K562 (cell line): ENCODE measurements around the gene KCNQ4. TPM values are rescaled to one million over a fixed set of nuclear protein-coding genes. Genes with fewer than 3 reads are reported as not detected.
A peak's percentile ranks its signal among the peaks of the same experiment; 100 is the strongest.

Source experiments
- ATAC-seq: fragments of 200-7000 bp; cut with Tn5 transposase; 3 replicates; pipeline ENCODE4 v1.9.1; 2020; ENCODE audit warnings: moderate library complexity
- BruUV-seq: library from RNA; stranded (reverse); fragments of 400-500 nt; replicated peaks from 2 replicates; lab custom pipeline; 2021; lab: Mats Ljungman, UMichigan
- CTCF ChIA-PET: fragments of 300-600 bp; formaldehyde crosslinking; extraction: SDS; loops from one replicate; lab custom pipeline; 2021; ENCODE audit warnings: low intra/inter-chr PET ratio; lab: Yijun Ruan, JAX
- POLR2A ChIA-PET: fragments of 300-600, 350-650 bp; sonication (Branson Sonifier 250); formaldehyde crosslinking; extraction: SDS; loops from one replicate; lab custom pipeline; 2021; ENCODE audit warnings: antibody characterized with exemption, inconsistent platforms; lab: Yijun Ruan, JAX
- DNase-seq, 4 experiments: peaks; one replicate each; pipeline versions ENCODE4 v3.0.0 to v3.0.0-alpha.2; 2011 to 2018; ENCODE audit warnings: low spot score in 3 of 4, mixed read lengths in 3 of 4; ENCODE audit errors: extremely low read depth in 1 of 4
- FAIRE-seq: peaks from 2 replicates; lab custom pipeline; 2011; peaks lifted over from hg19 to GRCh38; lab: Jason Lieb, UNC
- H2AFZ ChIP-seq: 2 replicates; pipeline ENCODE4 v1.6.0; 2011; ENCODE audit warnings: low read depth, low read length, control low read depth, inconsistent platforms
- H3K27ac ChIP-seq: fragments of 200-600 bp; 3 replicates; pipeline ENCODE4 v1.8.0; 2011; ENCODE audit warnings: low read depth, mild to moderate bottlenecking, control low read depth, inconsistent platforms, low read length, moderate library complexity, mixed read lengths; ENCODE audit errors: extremely low read depth
- H3K27me3 ChIP-seq, 2 experiments: fragments of 300-600 bp in 1 of 2; 2 replicates in 1 of 2; 3 replicates in 1 of 2; pipeline versions ENCODE4 v1.6.0 to v1.8.0; 2011; ENCODE audit warnings: inconsistent platforms in 2 of 2, low read length in 2 of 2, mild to moderate bottlenecking in 1 of 2, mixed read lengths in 1 of 2, moderate library complexity in 1 of 2; ENCODE audit not compliant: control insufficient read depth in 2 of 2, insufficient read depth in 2 of 2
- H3K36me3 ChIP-seq: fragments of 300-600 bp; 3 replicates; pipeline ENCODE4 v1.8.0; 2011; ENCODE audit warnings: mild to moderate bottlenecking, low read length, inconsistent platforms; ENCODE audit not compliant: control insufficient read depth, insufficient read depth
- H3K4me1 ChIP-seq, 2 experiments: fragments of 200-600 bp in 1 of 2; replicated peaks in 1 of 2; 2 replicates in 1 of 2; 3 replicates in 1 of 2; pipeline versions ENCODE4 v1.5.1 to v1.8.0; 2011; ENCODE audit warnings: inconsistent platforms in 2 of 2, low read length in 2 of 2, mild to moderate bottlenecking in 1 of 2, mixed read lengths in 1 of 2, moderate library complexity in 1 of 2; ENCODE audit not compliant: control insufficient read depth in 2 of 2, insufficient read depth in 2 of 2
- H3K4me2 ChIP-seq: 2 replicates; pipeline ENCODE4 v1.6.1; 2011; ENCODE audit warnings: low read length, control low read depth, inconsistent platforms, mixed read lengths; ENCODE audit not compliant: insufficient read depth
- H3K4me3 ChIP-seq: fragments of 200-600 bp; sonication (generic), shearing (Covaris generic); 2 replicates; pipeline ENCODE4 v1.5.1; 2016; ENCODE audit warnings: control low read depth, inconsistent platforms
- H3K79me2 ChIP-seq: fragments of 200-600 bp; 3 replicates; pipeline ENCODE4 v1.8.0; 2011; ENCODE audit warnings: low read length, inconsistent platforms; ENCODE audit not compliant: control insufficient read depth, insufficient read depth
- H3K9ac ChIP-seq, 2 experiments: 2 replicates each; pipeline versions ENCODE4 v1.6.0 to v1.6.1; 2011; ENCODE audit warnings: low read depth in 2 of 2, low read length in 2 of 2, control low read depth in 1 of 2, inconsistent platforms in 1 of 2, mild to moderate bottlenecking in 1 of 2, mixed read lengths in 1 of 2; ENCODE audit not compliant: insufficient read depth in 1 of 2
- H3K9me1 ChIP-seq: one replicate; pipeline ENCODE4 v1.6.0; 2011; ENCODE audit warnings: inconsistent platforms, mild to moderate bottlenecking, low read length, moderate library complexity; ENCODE audit not compliant: control insufficient read depth, insufficient read depth
- H3K9me3 ChIP-seq: replicated peaks from 2 replicates; pipeline ENCODE4 v1.5.1; 2011; ENCODE audit warnings: low read depth, low read length, inconsistent platforms; ENCODE audit not compliant: control insufficient read depth, insufficient read depth
- H4K20me1 ChIP-seq: replicated peaks from 2 replicates; pipeline ENCODE4 v1.6.1; 2011; ENCODE audit warnings: low read length, inconsistent platforms, mixed read lengths; ENCODE audit not compliant: control insufficient read depth, insufficient read depth
- E2F5 ChIP-seq: sonication (generic); formaldehyde crosslinking; IDR thresholded peaks from 2 replicates; pipeline ENCODE4 v1.8.0; 2022; ENCODE audit warnings: mild to moderate bottlenecking, missing genetic modification reagents
- MEF2D ChIP-seq: conservative IDR thresholded peaks from 2 replicates; pipeline ENCODE4 v1.6.1; 2016; ENCODE audit warnings: low read depth, missing genetic modification characterization, missing compliant biosample characterization
- NR2C1 ChIP-seq, 2 experiments: fragments of 450-650 bp; IDR thresholded peaks; 2 replicates each; pipeline ENCODE4 v1.6.1; 2017; ENCODE audit warnings: mild to moderate bottlenecking in 2 of 2, antibody characterized with exemption in 1 of 2, inconsistent platforms in 1 of 2, missing compliant biosample characterization in 1 of 2, missing genetic modification characterization in 1 of 2
- PTTG1 ChIP-seq: fragments of 450-650 bp; IDR thresholded peaks from 2 replicates; pipeline ENCODE4 v1.6.1; 2016; ENCODE audit warnings: low read depth, mild to moderate bottlenecking, missing genetic modification characterization, missing compliant biosample characterization
- SRF ChIP-seq, 2 experiments: fragments of 250-450, 450-650 bp in 1 of 2; sonication (Bioruptor Pico) in 1 of 2; sonication (generic) in 1 of 2; formaldehyde crosslinking; IDR thresholded peaks; 2 replicates each; pipeline versions ENCODE4 v1.5.0 to v1.5.1; 2020 to 2022; ENCODE audit warnings: mild to moderate bottlenecking in 1 of 2, missing genetic modification reagents in 1 of 2
- ZNF133 ChIP-seq: fragments of 250-450 bp; sonication (Bioruptor Pico); IDR thresholded peaks from 2 replicates; pipeline ENCODE4 v1.4.0; 2020; ENCODE audit warnings: mild to moderate bottlenecking
- ZNF668 ChIP-seq: fragments of 250-450 bp; sonication (Bioruptor Pico); IDR thresholded peaks from 2 replicates; pipeline ENCODE4 v1.8.0; 2022; ENCODE audit warnings: mild to moderate bottlenecking, inconsistent platforms
- WGBS: fragments of 100-300 bp; shearing (Covaris generic); methylation state at CpG from one replicate; pipeline ENCODE4 v1.1.6; 2016; ENCODE audit warnings: low coverage, mixed read lengths; ENCODE audit not compliant: insufficient coverage; ENCODE audit errors: missing lambda C conversion rate; 5-methylcytosine and 5-hydroxymethylcytosine counted together
- in situ Hi-C: fragments of 300-500 bp; cut with MboI; formaldehyde crosslinking; loops from 4 replicates; pipeline ENCODE4 v1.15.0; 2018; ENCODE audit warnings: inconsistent platforms, mixed read lengths
- intact Hi-C: fragments of 100-400 bp; cut with micrococcal nuclease; formaldehyde crosslinking; loops from 2 replicates; pipeline ENCODE4 v1.14.2; 2022
- polyA plus RNA-seq, 8 experiments: library from polyadenylated mRNA; depleted of rRNA in 4 of 8; stranded (reverse) in 5 of 8; unstranded in 3 of 8; fragments of >200 nt; fragmentation: Nextera tagmentation in 2 of 8; fragmentation: Illumina TruSeq in 1 of 8; extraction: Ambion mirVana in 2 of 8; extraction: Trizol in 1 of 8; gene quantifications; 2 replicates each; pipeline versions ENCODE4 v1.2.1 to v1.2.3, GENCODE V29; 2011 to 2014; ENCODE audit warnings: inconsistent platforms in 1 of 8, missing spikeins in 1 of 8
- total RNA-seq, 7 experiments: library from RNA; depleted of rRNA in 6 of 7; stranded (reverse); fragments of >200 nt in 6 of 7; fragmentation: Illumina TruSeq in 2 of 7; extraction: Trizol in 2 of 7; gene quantifications; 2 replicates each; pipeline versions ENCODE4 v1.2.1 to v1.2.3, GENCODE V29; 2011 to 2021; ENCODE audit warnings: low replicate concordance in 1 of 7

The KCNQ4 gene
- total and polyA plus RNA-seq, 9 of the 15 experiments (the other 6 are each of a cell fraction or from before 2014, with no cell fraction given): 0.07 to 4.1 (median 0.79) TPM

GRCh38 chr1:40818264-40818961, 34.8 kb downstream of the KCNQ4 start (continued):
- TF ChIP-seq NR2C1 (IDR thresholded peaks at IDR 0.05) (peak; percentile 28; the same call in 1 of the 2 replicates), NR2C1 (tag; IDR thresholded peaks at IDR 0.05) (peak; percentile 45)

DNA sequence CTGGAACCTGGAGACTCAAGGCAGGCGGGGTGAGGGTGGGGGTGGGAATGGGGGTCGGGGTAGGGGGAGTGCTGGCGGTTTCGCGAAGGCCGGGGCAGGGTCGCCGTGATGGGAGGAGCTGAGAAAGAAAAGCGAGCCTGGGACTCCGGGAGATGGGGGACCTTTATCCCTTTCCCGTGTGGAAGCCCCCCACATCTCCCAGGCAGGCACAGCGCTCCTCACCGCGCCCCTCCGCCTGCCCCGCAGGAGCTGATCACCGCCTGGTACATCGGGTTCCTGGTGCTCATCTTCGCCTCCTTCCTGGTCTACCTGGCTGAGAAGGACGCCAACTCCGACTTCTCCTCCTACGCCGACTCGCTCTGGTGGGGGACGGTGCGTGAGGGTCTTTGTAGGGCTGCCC, 35.5 kb downstream of the KCNQ4 start:
- H3K36me3 ChIP-seq: peaks cover 12% of the 10 kb centered on the region; the same call in 2 of the 3 replicates
- H4K20me1 ChIP-seq: 0 out of 2 replicates have a peak, but pooled peaks cover 9% of the 10 kb centered on the region
- FAIRE-seq: no peak
- no peak overlapping the region for H2AFZ ChIP-seq
- DNase-seq: no peak
- no peak overlapping the region for H3K27ac ChIP-seq
- in situ Hi-C loops: no loop called here
- ATAC-seq: no peak
- no peak for TF ChIP-seq ZNF133 (CRISPR knock-in tag)
- TF ChIP-seq MEF2D (tag): no peak
- no peak for TF ChIP-seq SRF (CRISPR knock-in tag; IDR thresholded peaks at IDR 0.05)
- no peak for TF ChIP-seq PTTG1 (tag)
- no peak for TF ChIP-seq ZNF668
- no peak for TF ChIP-seq E2F5 (CRISPR knock-in tag)
- H3K9ac ChIP-seq: no peak overlapping the region; a peak in 2 of 4 replicates
- no peaks in the 10 kb centered on the region for H3K9me3 ChIP-seq
- no peak overlapping the region for H3K4me2 ChIP-seq
- no peaks in the 10 kb centered on the region for H3K27me3 ChIP-seq
- ChIA-PET POLR2A (interaction anchor here (0.6 kb wide), 1 partner anchor 171 kb away, joined by 3 read pairs; no protein-coding TSS in a partner anchor), CTCF (no interaction called here)
- no peaks in the 10 kb centered on the region for H3K79me2 ChIP-seq
- H3K4me3 ChIP-seq: no peak overlapping the region
- intact Hi-C loops: no loop called here
- 94% methylated on average over 10 of the region's 26 CpGs for WGBS
- BruUV-seq: no TSS peak
- peaks cover 33 to 76% of the 10 kb centered on the region in 2 experiments for H3K4me1 ChIP-seq
- H3K9me1 ChIP-seq: peaks cover 17% of the 10 kb centered on the region
